ENCODE data around the gene ENTPD5.

DNA sequence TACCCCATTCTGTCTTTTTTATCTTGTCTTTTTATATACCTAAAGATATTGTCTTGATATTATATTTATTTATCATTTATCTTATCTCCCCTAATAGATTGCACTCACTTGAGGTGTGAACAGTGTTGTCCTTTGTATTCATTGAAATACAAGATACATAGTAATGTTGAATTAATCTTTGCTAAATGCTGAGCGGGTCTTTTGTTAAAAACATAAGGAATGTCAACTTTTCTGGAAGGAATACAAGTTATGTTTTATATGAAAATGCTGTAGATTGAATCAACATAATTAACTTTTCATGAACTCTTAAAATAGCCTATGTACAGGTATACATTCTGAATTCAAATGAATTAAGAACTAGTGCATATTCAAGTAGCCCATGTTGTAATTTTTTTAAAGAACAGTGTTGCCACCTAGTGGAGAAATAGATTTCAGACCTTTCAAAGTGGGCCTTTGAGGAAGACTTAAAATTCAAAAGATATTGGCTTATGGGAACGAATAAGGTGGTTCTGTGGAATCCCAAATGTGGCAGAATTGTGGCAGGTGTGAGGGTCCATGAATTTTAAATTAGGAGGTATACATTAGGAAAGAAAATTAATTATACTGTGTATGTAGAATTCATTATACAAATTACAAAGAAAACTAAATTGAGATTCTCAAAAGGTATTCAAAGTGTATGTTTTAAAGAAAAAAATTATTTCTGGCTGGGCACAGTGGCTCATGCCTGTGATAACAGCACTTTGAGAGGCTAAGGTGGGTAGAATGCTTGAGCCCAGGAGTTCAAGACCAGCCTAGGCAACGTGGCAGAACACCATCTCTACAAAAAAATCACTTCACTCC lies 19.2 kb upstream of the ENTPD5 start:
- TF ChIP-seq, protein P1, sequence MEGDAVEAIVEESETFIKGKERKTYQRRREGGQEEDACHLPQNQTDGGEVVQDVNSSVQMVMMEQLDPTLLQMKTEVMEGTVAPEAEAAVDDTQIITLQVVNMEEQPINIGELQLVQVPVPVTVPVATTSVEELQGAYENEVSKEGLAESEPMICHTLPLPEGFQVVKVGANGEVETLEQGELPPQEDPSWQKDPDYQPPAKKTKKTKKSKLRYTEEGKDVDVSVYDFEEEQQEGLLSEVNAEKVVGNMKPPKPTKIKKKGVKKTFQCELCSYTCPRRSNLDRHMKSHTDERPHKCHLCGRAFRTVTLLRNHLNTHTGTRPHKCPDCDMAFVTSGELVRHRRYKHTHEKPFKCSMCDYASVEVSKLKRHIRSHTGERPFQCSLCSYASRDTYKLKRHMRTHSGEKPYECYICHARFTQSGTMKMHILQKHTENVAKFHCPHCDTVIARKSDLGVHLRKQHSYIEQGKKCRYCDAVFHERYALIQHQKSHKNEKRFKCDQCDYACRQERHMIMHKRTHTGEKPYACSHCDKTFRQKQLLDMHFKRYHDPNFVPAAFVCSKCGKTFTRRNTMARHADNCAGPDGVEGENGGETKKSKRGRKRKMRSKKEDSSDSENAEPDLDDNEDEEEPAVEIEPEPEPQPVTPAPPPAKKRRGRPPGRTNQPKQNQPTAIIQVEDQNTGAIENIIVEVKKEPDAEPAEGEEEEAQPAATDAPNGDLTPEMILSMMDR (IDR thresholded peaks at IDR 0.05; ENCODE audit: low read depth, low read length, missing input control), result peak; percentile 61
- no peak for TF ChIP-seq TAF1 (conservative IDR thresholded peaks at IDR 0.05)
- TF ChIP-seq, protein P2, sequence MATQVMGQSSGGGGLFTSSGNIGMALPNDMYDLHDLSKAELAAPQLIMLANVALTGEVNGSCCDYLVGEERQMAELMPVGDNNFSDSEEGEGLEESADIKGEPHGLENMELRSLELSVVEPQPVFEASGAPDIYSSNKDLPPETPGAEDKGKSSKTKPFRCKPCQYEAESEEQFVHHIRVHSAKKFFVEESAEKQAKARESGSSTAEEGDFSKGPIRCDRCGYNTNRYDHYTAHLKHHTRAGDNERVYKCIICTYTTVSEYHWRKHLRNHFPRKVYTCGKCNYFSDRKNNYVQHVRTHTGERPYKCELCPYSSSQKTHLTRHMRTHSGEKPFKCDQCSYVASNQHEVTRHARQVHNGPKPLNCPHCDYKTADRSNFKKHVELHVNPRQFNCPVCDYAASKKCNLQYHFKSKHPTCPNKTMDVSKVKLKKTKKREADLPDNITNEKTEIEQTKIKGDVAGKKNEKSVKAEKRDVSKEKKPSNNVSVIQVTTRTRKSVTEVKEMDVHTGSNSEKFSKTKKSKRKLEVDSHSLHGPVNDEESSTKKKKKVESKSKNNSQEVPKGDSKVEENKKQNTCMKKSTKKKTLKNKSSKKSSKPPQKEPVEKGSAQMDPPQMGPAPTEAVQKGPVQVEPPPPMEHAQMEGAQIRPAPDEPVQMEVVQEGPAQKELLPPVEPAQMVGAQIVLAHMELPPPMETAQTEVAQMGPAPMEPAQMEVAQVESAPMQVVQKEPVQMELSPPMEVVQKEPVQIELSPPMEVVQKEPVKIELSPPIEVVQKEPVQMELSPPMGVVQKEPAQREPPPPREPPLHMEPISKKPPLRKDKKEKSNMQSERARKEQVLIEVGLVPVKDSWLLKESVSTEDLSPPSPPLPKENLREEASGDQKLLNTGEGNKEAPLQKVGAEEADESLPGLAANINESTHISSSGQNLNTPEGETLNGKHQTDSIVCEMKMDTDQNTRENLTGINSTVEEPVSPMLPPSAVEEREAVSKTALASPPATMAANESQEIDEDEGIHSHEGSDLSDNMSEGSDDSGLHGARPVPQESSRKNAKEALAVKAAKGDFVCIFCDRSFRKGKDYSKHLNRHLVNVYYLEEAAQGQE (IDR thresholded peaks at IDR 0.05), result no peak
- TF ChIP-seq, protein P3, sequence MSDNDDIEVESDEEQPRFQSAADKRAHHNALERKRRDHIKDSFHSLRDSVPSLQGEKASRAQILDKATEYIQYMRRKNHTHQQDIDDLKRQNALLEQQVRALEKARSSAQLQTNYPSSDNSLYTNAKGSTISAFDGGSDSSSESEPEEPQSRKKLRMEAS (IDR thresholded peaks at IDR 0.05), result no peak
- no peak for TF ChIP-seq YY1 (IDR thresholded peaks at IDR 0.05)
- TF ChIP-seq JUND (IDR thresholded peaks at IDR 0.05), result no peak
- TF ChIP-seq RAD21 (IDR thresholded peaks at IDR 0.05), result peak; percentile 87 to 88
- no peak for TF ChIP-seq RXRA (IDR thresholded peaks at IDR 0.05)
- no peak for TF ChIP-seq GABPA (IDR thresholded peaks at IDR 0.05 in 1 of 2, conservative IDR thresholded peaks at IDR 0.05 in 1 of 2)

Measured in liver (tissue), 3 donors.